HG02571 (cell line): ENCODE measurements around the gene L3MBTL1.
"Not testable (repeated sequence)": the region's sequence is repeated elsewhere in the genome, so short reads cannot be mapped to it uniquely, and the experiment has no call there.

Source experiments
- ATAC-seq: cut with Tn5 transposase; IDR thresholded peaks from one replicate; pipeline ENCODE4 v1.9.1; 2021; ENCODE audit warnings: mild to moderate bottlenecking, moderate library complexity; ENCODE audit not compliant: unreplicated experiment

The L3MBTL1 gene

DNA sequence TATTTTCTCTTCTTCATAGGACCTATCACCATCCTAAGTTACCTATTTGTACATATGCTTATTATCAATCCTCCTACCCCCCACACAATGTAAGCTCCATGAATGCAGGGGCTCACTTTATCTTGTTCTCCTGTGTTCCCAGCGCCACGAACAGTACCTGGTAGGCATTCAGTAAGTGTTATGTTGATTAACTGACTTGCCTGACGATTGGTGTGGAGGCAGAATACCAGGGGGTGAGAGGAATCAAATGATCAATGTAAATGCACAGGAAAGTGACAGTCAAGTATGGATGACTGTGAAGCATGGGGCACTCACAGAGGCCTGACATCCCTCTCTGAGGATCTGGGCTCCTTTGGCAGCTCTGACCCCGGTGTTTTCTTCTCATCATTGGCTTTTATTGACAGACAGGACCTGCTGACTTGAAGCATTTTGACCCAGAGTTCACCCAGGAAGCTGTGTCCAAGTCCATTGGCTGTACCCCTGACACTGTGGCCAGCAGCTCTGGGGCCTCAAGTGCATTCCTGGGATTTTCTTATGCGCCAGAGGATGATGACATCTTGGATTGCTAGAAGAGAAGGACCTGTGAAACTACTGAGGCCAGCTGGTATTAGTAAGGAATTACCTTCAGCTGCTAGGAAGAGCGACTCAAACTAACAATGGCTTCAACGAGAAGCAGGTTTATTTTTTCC, 77.1 kb downstream of the L3MBTL1 start:
- ATAC-seq = no peak

DNA sequence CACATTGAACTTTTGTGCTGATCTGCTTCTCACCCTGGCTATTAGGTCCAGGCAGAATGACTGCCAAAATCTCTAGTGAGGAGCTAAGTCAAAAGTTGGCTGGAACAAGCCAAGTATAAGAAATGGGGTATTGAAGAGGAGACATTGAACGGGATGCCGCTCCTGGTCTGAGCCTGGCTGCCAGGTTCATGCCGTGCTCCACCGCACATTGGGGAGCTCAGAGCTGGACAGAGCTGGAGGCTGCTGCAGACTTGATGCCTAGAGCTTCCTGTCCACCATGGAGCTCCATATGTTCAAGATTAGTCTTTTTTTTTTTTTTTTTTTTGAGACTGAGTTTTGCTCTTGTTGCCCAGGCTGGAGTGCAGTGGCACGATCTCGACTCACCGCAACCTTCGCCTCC, 79.1 kb downstream of the L3MBTL1 start:
- no peak for ATAC-seq

DNA sequence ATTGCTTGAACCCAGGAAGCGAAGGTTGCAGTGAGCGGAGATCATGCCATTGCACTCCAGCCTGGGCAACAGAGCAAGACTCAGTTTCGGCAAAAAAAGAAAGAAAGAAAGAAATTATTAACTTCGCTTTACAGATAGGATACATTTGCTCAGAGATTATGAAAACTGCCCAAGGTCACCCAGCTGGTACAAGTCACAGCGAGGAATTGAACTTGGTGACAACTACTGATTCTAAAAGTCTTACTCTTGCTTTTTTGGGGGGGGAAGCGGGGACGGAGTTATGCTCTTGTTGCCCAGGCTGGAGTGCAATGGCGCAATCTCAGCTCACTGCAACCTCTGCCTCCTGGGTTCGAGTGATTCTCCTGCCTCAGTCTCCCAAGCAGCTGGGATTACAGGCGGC, 81.0 kb downstream of the L3MBTL1 start:
- ATAC-seq = not testable (repeated sequence)

DNA sequence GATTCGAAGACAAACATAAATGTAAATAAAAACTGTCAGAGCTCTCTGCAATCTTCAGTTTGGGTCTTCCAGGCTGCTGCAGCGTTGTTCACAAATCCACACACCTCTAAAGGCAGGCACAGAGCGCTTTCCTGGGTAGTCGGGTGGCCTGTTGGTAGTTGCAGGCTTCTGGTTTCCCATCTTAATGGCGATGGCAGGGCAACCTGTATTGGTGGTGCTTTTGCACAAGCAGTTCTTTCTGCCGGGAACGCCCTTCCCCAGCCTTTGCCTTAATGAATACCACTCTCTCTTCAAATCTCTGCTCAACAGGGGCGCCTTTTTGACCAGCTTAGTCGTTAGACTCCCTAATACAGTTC, 82.5 kb downstream of the L3MBTL1 start:
- no peak for ATAC-seq

DNA sequence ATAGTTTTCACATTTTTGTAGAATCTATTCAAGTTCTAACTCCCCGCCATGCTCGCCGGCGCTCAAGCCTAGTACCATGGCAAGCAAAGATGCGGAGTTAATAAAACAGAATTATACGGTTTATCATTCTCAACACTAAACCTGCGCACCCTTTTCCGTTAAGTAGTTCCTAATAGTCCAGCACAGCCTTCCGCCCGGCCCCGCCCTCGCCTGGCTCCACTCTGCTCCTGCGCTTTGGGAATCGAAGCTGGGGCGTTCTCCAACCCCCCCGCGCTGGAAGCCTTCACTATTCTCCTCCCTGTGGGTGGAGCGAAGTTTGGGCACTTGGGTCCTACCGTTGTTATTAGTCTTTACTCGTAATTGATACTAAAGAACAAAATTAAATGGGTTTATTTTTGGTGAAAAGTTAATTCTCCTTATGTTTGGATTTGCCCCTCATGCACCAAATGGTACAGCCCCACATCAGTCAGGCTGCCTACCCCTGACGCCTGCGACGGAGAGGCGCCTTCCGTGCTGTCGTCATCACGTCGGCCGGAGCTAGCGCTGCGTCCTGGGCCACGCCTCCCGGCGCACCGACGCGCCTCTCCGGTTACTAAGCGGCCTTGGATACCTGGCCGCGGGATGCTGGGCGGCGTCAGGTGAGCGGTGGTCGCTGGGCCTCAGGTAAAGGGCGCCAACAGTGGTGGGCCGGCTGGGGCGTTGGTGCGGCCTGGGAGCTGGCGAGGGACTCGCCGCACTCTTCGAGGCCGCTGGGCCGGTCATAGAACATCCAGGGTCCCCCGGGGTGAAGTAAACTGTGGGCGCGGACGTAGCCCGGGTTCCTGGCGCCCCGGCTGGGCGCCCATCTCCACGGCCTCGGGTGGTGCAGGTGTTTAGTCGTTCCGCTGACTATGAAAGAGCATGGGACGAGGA, 83.2 kb downstream of the L3MBTL1 start, which contains the start of gene IFT52:
TSS of gene IFT52 (plus strand) at position 546 of the 912 bp plus-strand sequence. CDS start 3,762 bp downstream, outside the sequence.
- ATAC-seq = peak; percentile 97
